ENCODE results near the gene LRMDA.

The LRMDA gene

DNA sequence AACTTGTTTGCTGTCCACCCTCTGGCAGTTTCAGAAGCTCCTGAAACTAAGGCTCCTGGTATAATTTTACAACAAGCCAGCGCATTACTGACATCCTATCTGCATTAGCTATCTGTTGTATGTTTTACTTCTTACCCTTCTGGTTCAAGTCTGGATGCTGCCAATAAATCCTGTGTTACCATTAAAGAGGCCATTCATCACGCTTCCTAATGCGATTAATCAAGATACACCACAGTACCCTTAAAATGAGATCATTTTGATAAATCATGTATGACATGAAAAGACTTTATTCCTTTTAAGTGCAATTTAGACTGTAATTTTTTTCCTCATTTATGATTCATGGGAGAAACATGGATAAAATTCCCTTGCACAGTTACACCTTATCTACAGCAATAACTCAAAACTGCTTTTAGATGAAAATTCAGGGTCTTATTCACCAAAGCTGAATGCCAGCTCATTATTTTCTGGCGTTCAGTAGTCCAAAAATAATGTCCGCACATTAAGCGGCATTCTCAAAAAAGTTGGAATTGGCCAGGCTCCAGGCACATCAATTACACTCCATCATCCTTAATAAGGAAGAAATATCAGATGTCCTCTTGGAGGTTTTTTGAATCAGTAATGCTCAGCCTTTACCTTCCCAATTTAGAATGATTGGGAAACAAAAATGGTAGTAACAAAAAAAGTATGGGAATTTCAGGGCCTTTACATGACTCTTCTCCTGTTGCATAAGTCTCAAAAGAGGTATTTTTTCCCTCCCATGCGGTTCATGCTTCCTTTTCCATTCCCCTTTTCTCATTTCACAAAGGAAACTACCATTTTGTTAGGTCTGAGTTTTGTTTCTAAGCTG lies 878.5 kb downstream of the LRMDA start:
- Histone ChIP-seq H3K79me2 (ENCODE audit: insufficient read depth, low read length) (no peaks in the 10 kb centered on the region), H3K4me2 (ENCODE audit: low read depth, low read length, poor library complexity, severe bottlenecking) (no peak overlapping the region), H3K9me3 (ENCODE audit: insufficient read depth, low read depth, low read length) (no peaks in the 10 kb centered on the region), H3K36me3 (ENCODE audit: insufficient read depth, low read length) (no peaks in the 10 kb centered on the region), H2AFZ (ENCODE audit: low read length) (no peak overlapping the region), H3K4me3 (ENCODE audit: low read length, poor library complexity, severe bottlenecking) (no peak overlapping the region), H3K9me2 (replicated peaks; ENCODE audit: low read depth, low read length) (no peaks in the 10 kb centered on the region), H3K27me3 (ENCODE audit: insufficient read depth, low read length, poor library complexity, severe bottlenecking) (no peaks in the 10 kb centered on the region), H3F3A (ENCODE audit: low read depth) (no peaks in the 10 kb centered on the region), H4K20me1 (ENCODE audit: insufficient read depth, low read length, poor library complexity, severe bottlenecking) (no peaks in the 10 kb centered on the region), H3K4me1 (ENCODE audit: insufficient read depth, low read length, poor library complexity, severe bottlenecking) (no peaks in the 10 kb centered on the region), H3K9ac (ENCODE audit: low read depth, low read length, poor library complexity, severe bottlenecking) (no peak overlapping the region)
- TF ChIP-seq, protein P1, sequence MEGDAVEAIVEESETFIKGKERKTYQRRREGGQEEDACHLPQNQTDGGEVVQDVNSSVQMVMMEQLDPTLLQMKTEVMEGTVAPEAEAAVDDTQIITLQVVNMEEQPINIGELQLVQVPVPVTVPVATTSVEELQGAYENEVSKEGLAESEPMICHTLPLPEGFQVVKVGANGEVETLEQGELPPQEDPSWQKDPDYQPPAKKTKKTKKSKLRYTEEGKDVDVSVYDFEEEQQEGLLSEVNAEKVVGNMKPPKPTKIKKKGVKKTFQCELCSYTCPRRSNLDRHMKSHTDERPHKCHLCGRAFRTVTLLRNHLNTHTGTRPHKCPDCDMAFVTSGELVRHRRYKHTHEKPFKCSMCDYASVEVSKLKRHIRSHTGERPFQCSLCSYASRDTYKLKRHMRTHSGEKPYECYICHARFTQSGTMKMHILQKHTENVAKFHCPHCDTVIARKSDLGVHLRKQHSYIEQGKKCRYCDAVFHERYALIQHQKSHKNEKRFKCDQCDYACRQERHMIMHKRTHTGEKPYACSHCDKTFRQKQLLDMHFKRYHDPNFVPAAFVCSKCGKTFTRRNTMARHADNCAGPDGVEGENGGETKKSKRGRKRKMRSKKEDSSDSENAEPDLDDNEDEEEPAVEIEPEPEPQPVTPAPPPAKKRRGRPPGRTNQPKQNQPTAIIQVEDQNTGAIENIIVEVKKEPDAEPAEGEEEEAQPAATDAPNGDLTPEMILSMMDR (conservative IDR thresholded peaks at IDR 0.05; ENCODE audit: low read length), result no peak
- TF ChIP-seq EZH2phosphoT487 (IDR thresholded peaks at IDR 0.05; ENCODE audit: borderline replicate concordance), result no peak

DNA sequence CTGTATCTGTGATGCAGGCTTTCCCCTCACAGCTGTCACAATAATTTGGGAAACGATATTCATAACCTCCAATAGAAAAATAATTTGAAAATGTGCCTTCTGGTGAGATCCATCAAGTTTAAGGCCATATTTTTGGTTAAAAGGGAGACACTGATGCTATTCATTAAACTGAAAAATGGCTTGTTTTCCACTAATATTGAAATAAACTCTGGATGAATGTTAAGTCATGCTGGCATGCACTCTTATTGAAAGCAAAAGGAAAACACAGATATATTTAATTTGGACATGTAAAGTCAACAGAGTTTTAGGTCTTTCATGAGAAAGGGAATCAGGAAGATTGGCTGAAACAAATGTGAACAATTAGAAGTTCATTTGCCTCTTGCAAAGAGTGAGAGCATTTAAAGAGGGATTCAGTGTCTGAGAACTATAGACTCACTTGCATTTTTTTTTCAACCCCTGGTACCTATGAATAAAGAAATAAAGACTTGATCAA lies 879.2 kb downstream of the LRMDA start:
- H3K9me3 ChIP-seq (ENCODE audit: insufficient read depth, low read depth, low read length), result no peaks in the 10 kb centered on the region
- no peaks in the 10 kb centered on the region for H3K36me3 ChIP-seq (ENCODE audit: insufficient read depth, low read length)
- H3K4me1 ChIP-seq (ENCODE audit: insufficient read depth, low read length, poor library complexity, severe bottlenecking), result no peaks in the 10 kb centered on the region
- H4K20me1 ChIP-seq (ENCODE audit: insufficient read depth, low read length, poor library complexity, severe bottlenecking), result no peaks in the 10 kb centered on the region
- no peak overlapping the region for H3K4me3 ChIP-seq (ENCODE audit: low read length, poor library complexity, severe bottlenecking)
- TF ChIP-seq, protein P1 (conservative IDR thresholded peaks at IDR 0.05; ENCODE audit: low read length), result no peak
- TF ChIP-seq EZH2phosphoT487 (IDR thresholded peaks at IDR 0.05; ENCODE audit: borderline replicate concordance), result no peak
- H2AFZ ChIP-seq (ENCODE audit: low read length), result no peak overlapping the region
- no peaks in the 10 kb centered on the region for H3K9me2 ChIP-seq (replicated peaks; ENCODE audit: low read depth, low read length)
- H3K79me2 ChIP-seq (ENCODE audit: insufficient read depth, low read length), result no peaks in the 10 kb centered on the region
- no peaks in the 10 kb centered on the region for H3K27me3 ChIP-seq (ENCODE audit: insufficient read depth, low read length, poor library complexity, severe bottlenecking)
- H3K9ac ChIP-seq (ENCODE audit: low read depth, low read length, poor library complexity, severe bottlenecking), result no peak overlapping the region
- H3K4me2 ChIP-seq (ENCODE audit: low read depth, low read length, poor library complexity, severe bottlenecking), result no peak overlapping the region
- no peaks in the 10 kb centered on the region for H3F3A ChIP-seq (ENCODE audit: low read depth)

DNA sequence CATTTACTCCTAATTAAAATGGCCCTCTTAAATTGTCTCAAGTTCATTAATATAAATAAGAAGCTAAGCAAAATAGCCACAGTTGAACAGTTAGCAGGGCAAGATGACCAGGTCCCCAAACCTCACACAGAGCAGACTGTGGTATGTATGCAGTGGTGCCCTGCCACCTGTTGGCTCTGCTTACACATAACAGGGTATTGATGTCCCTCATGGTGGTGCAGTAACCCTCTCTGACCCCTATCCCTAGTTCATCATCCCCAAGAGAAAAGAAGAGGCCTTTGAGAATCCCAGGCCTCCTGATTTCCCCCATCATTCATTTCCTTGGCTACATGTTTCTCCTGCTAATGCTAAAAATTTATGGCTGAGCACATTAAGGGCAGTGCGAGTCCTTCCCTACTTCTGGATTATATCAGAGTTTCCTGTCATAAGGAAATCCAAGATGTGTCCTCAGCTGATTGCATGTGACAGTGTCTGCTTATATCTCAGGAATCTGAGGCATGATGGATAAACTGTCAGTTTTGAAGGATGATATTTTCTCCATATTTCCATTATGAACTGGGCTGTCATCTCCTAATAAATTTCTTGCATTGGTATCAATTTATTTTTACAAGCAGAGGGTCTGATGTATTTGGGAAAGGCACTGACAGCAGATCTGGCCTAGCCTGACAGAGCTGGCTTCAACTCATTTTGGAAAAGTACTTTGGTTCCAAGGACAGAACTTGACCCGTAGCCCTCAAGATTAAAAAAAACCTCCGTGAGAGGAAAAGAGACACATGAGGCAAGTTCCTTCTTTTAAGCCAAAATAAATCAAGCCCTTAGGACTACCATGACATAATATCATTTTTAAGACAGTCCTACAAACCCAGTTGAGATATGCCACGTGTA lies 880.6 kb downstream of the LRMDA start:
- Histone ChIP-seq H4K20me1 (ENCODE audit: insufficient read depth, low read length, poor library complexity, severe bottlenecking) (no peaks in the 10 kb centered on the region), H3K9me3 (ENCODE audit: insufficient read depth, low read depth, low read length) (no peaks in the 10 kb centered on the region), H3F3A (ENCODE audit: low read depth) (no peaks in the 10 kb centered on the region), H3K4me3 (ENCODE audit: low read length, poor library complexity, severe bottlenecking) (no peak overlapping the region), H3K9me2 (replicated peaks; ENCODE audit: low read depth, low read length) (no peaks in the 10 kb centered on the region), H3K27me3 (ENCODE audit: insufficient read depth, low read length, poor library complexity, severe bottlenecking) (no peaks in the 10 kb centered on the region), H3K79me2 (ENCODE audit: insufficient read depth, low read length) (no peaks in the 10 kb centered on the region), H3K9ac (ENCODE audit: low read depth, low read length, poor library complexity, severe bottlenecking) (no peak overlapping the region), H3K36me3 (ENCODE audit: insufficient read depth, low read length) (no peaks in the 10 kb centered on the region), H3K4me1 (ENCODE audit: insufficient read depth, low read length, poor library complexity, severe bottlenecking) (no peaks in the 10 kb centered on the region), H2AFZ (ENCODE audit: low read length) (no peak overlapping the region), H3K4me2 (ENCODE audit: low read depth, low read length, poor library complexity, severe bottlenecking) (no peak overlapping the region)
- TF ChIP-seq EZH2phosphoT487 (IDR thresholded peaks at IDR 0.05; ENCODE audit: borderline replicate concordance), result no peak
- TF ChIP-seq, protein P1 (conservative IDR thresholded peaks at IDR 0.05; ENCODE audit: low read length), result peak; percentile 76

All from Loucy (cell line).